Measurements from ENCODE around the gene UNC50. TPM values are rescaled to one million over a fixed set of nuclear protein-coding genes. Genes with fewer than 3 reads are reported as not detected.

The UNC50 gene
- total RNA-seq, 6 experiments from 2014 or later, result 19.6 to 30.5 (median 22.7) TPM

DNA sequence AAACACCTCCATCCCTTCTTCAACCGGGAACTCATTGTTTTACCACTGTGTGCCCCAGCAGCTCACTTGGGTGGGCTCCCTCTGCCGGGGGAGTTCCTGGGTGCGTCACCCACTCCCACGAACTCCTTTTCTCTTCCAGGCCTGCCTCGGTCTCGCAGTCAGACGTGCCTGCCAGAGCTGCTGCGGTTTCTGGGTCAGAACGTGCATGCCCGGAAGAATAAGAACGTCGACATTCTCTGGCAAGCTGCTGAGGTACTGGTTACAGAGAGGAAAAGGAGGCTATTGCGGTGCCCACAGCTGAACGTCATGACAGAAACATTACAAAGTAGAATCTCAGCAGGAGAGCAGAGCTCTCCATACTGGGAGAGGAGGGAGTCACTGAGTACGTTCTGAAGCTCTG lies 35.7 kb upstream of the UNC50 start:
- no peak overlapping the region for H3K4me3 ChIP-seq
- intact Hi-C loops (cut with DNase I), result no loop called here
- H3K27ac ChIP-seq, result no peak overlapping the region
- DNase-seq, result no peak
- H3K27me3 ChIP-seq, result no peaks in the 10 kb centered on the region
- H3K9me3 ChIP-seq, result no peaks in the 10 kb centered on the region
- no peaks in the 10 kb centered on the region for H3K4me1 ChIP-seq
- peaks cover 0 to 22% (median 0%) of the 10 kb centered on the region in 4 donors for H3K36me3 ChIP-seq
- no peak for TF ChIP-seq POLR2A (IDR thresholded peaks at IDR 0.05)
- TF ChIP-seq, protein P1, sequence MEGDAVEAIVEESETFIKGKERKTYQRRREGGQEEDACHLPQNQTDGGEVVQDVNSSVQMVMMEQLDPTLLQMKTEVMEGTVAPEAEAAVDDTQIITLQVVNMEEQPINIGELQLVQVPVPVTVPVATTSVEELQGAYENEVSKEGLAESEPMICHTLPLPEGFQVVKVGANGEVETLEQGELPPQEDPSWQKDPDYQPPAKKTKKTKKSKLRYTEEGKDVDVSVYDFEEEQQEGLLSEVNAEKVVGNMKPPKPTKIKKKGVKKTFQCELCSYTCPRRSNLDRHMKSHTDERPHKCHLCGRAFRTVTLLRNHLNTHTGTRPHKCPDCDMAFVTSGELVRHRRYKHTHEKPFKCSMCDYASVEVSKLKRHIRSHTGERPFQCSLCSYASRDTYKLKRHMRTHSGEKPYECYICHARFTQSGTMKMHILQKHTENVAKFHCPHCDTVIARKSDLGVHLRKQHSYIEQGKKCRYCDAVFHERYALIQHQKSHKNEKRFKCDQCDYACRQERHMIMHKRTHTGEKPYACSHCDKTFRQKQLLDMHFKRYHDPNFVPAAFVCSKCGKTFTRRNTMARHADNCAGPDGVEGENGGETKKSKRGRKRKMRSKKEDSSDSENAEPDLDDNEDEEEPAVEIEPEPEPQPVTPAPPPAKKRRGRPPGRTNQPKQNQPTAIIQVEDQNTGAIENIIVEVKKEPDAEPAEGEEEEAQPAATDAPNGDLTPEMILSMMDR (IDR thresholded peaks at IDR 0.05), result no peak
- 89% methylated on average over 13 of the region's 15 CpGs for WGBS (ENCODE audit: insufficient coverage, low coverage, low lambda C conversion rate, missing lambda C conversion rate)
- ATAC-seq, result no peak

DNA sequence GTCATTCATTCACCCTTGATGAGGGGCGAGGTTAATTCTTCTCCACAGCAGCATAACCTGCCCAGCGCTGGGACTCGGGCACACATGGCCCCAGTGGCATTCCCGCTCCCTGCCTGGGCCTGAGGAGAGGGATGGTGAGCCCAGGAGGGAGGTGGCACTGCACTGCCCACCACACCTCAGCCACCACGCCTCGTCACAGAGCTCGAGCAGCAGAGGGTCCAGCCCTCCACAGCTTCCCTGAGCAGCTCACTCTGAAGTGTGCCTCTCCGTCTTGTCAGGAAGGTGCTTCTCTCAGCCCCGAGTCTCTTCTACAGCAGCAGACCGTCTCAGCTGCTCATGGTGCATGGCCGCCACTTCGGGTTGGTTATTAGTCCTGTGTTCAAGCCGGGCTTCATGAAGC lies 35.0 kb upstream of the UNC50 start:
- TF ChIP-seq, protein P1 (IDR thresholded peaks at IDR 0.05), result no peak
- TF ChIP-seq POLR2A (IDR thresholded peaks at IDR 0.05), result no peak
- no peak overlapping the region for H3K4me3 ChIP-seq
- peaks cover 0 to 20% (median 0%) of the 10 kb centered on the region in 4 donors for H3K36me3 ChIP-seq
- H3K9me3 ChIP-seq, result no peaks in the 10 kb centered on the region
- intact Hi-C loops (cut with DNase I), result no loop called here
- ATAC-seq, result no peak
- H3K4me1 ChIP-seq, result no peaks in the 10 kb centered on the region
- no peak for DNase-seq
- WGBS (ENCODE audit: insufficient coverage, low coverage, low lambda C conversion rate, missing lambda C conversion rate), result 93% methylated on average over 3 of the region's 13 CpGs
- no peaks in the 10 kb centered on the region for H3K27me3 ChIP-seq
- H3K27ac ChIP-seq, result no peak overlapping the region

DNA sequence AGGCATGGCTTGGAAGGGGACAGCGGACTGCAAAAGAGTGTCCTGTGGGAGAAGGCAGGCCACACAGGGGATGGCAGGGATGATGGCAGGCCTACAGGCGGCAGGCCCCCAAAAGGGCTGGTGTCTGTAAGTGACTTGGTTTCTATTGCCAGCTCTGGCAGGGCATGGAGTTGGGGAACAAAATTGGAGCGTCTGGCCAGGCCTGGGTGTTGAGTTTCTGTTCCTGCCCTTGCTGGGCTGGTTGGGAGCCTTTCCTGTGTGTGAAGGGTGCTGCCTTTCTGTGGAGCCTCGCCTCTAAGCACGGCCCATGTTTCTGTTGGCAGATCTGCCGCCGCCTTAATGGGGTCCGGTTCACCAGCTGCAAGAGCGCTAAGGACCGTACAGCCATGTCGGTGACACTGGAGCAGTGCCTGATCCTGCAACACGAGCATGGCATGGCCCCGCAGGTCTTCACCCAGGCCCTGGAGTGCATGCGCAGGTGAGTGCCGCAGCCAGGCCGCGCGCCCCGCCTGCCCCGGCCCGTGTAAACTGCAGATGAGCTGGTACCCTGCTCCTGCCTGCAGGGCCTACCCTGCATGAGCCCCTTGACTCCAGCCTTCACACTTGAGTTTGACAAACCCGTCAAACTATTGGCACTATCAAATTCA lies 31.6 kb upstream of the UNC50 start:
- peaks cover 0 to 13% (median 0%) of the 10 kb centered on the region in 4 donors for H3K36me3 ChIP-seq
- WGBS (ENCODE audit: insufficient coverage, low coverage, low lambda C conversion rate, missing lambda C conversion rate), result 98% methylated on average over 10 of the region's 22 CpGs
- DNase-seq, result no peak
- TF ChIP-seq, protein P1 (IDR thresholded peaks at IDR 0.05), result no peak
- no peak for TF ChIP-seq POLR2A (IDR thresholded peaks at IDR 0.05)
- H3K9me3 ChIP-seq, result no peaks in the 10 kb centered on the region
- H3K27ac ChIP-seq, result no peak overlapping the region
- H3K4me1 ChIP-seq, result no peaks in the 10 kb centered on the region
- intact Hi-C loops (cut with DNase I), result no loop called here
- H3K27me3 ChIP-seq, result no peaks in the 10 kb centered on the region
- no peak for ATAC-seq
- H3K4me3 ChIP-seq, result no peak overlapping the region

DNA sequence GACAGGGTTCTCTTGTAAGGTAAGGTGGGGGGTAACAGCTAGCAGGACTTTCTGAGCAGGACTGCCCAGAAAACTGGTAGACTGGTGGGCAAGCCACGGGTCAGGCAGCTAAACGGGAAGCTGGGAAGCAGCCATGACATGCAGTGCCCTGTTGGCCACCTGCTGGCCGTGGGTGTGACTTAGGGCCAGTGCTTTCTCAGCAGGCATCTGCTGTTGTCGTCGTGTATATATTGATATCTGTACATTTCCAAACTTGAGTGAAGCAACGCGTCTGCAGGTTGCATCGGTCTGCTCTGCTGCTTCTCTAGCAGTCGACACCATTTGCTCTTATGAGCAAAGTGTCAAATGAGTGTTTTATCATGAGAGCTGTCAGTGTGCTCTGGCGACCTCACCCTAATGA lies 31.1 kb upstream of the UNC50 start:
- DNase-seq (no peak), ATAC-seq (no peak)
- WGBS (ENCODE audit: insufficient coverage, low coverage, low lambda C conversion rate, missing lambda C conversion rate), result 63% methylated on average over 3 of the region's 10 CpGs
- Histone ChIP-seq H3K36me3 (peaks cover 0 to 13% (median 0%) of the 10 kb centered on the region in 4 donors), H3K4me1 (no peaks in the 10 kb centered on the region), H3K27me3 (no peaks in the 10 kb centered on the region), H3K9me3 (no peaks in the 10 kb centered on the region), H3K4me3 (no peak overlapping the region), H3K27ac (no peak overlapping the region)
- intact Hi-C loops (cut with DNase I), result no loop called here
- no peak for TF ChIP-seq POLR2A (IDR thresholded peaks at IDR 0.05)
- TF ChIP-seq, protein P1 (IDR thresholded peaks at IDR 0.05), result no peak
